OCI-LY7 (cell line): ENCODE results near the gene ZNF148.
"Not testable (repeated sequence)": the region's sequence is repeated elsewhere in the genome, so short reads cannot be mapped to it uniquely, and the experiment has no call there.

Experiments used
- CTCF ChIP-seq: fragments of 200-600 bp; sonication (generic); conservative IDR thresholded peaks from 2 replicates; pipeline ENCODE4 v1.5.1; 2014; ENCODE audit warnings: mild to moderate bottlenecking, antibody characterized with exemption, low read length, moderate library complexity, mixed read lengths
- EZH2phosphoT487 ChIP-seq: fragments of 200-600 bp; sonication (generic); IDR thresholded peaks from 2 replicates; pipeline ENCODE4 v1.6.1; 2018; ENCODE audit warnings: low read depth, borderline replicate concordance, mild to moderate bottlenecking, mixed run types, antibody characterized with exemption, low read length, moderate library complexity, mixed read lengths

- not testable (repeated sequence) for TF ChIP-seq CTCF, EZH2phosphoT487
These were observed 31.8 kb downstream of the ZNF148 start for GRCh38 chr3:125343367-125343766.
